H9 (cell line): ENCODE data around the gene LAMA3. TPM values are rescaled to one million over a fixed set of nuclear protein-coding genes. Genes with fewer than 3 reads are reported as not detected.

Source experiments
- DNase-seq: peaks from one replicate; pipeline ENCODE4 v3.0.0-alpha.2; 2017
- H2AFZ ChIP-seq: one replicate; pipeline ENCODE4 v1.6.1; 2013; ENCODE audit warnings: mild to moderate bottlenecking, low read length, control low read depth, moderate library complexity
- H2AK5ac ChIP-seq: 2 replicates; pipeline ENCODE4 v1.6.1; 2013; ENCODE audit warnings: low read length, control low read depth, mixed read lengths; ENCODE audit not compliant: insufficient read length
- H2BK120ac ChIP-seq: one replicate; pipeline ENCODE4 v1.6.1; 2013; ENCODE audit warnings: low read depth, mild to moderate bottlenecking, low read length, control low read depth, inconsistent platforms; ENCODE audit not compliant: poor library complexity, severe bottlenecking
- H2BK12ac ChIP-seq: 2 replicates; pipeline ENCODE4 v1.6.1; 2013; ENCODE audit warnings: low read length, control low read depth, mixed read lengths, low read depth; ENCODE audit not compliant: insufficient read length
- H2BK15ac ChIP-seq: 2 replicates; pipeline ENCODE4 v1.6.1; 2013; ENCODE audit warnings: low read depth, low read length, control low read depth
- H2BK20ac ChIP-seq: one replicate; pipeline ENCODE4 v1.6.1; 2013; ENCODE audit warnings: low read depth, mild to moderate bottlenecking, low read length, control low read depth, inconsistent platforms; ENCODE audit not compliant: poor library complexity, severe bottlenecking
- H2BK5ac ChIP-seq: 2 replicates; pipeline ENCODE4 v1.6.1; 2013; ENCODE audit warnings: low read length, control low read depth, mixed read lengths; ENCODE audit not compliant: insufficient read length
- H3K14ac ChIP-seq: 2 replicates; pipeline ENCODE4 v1.6.1; 2013; ENCODE audit warnings: low read length, control low read depth; ENCODE audit not compliant: insufficient read depth
- H3K18ac ChIP-seq: 2 replicates; pipeline ENCODE4 v1.6.1; 2013; ENCODE audit warnings: low read depth, mild to moderate bottlenecking, mixed read lengths, low read length, control low read depth; ENCODE audit not compliant: insufficient read length
- H3K23ac ChIP-seq: 2 replicates; pipeline ENCODE4 v1.6.1; 2013; ENCODE audit warnings: low read length, control low read depth, mixed read lengths, low read depth; ENCODE audit not compliant: insufficient read length
- H3K23me2 ChIP-seq: 2 replicates; pipeline ENCODE4 v1.6.1; 2013; ENCODE audit warnings: low read depth, mild to moderate bottlenecking, mixed read lengths, low read length, control low read depth; ENCODE audit not compliant: insufficient read length, poor library complexity, severe bottlenecking
- H3K27ac ChIP-seq: 2 replicates; pipeline ENCODE4 v1.5.1; 2013; ENCODE audit warnings: low read length, control low read depth, mixed read lengths, low read depth; ENCODE audit not compliant: insufficient read length
- H3K27me3 ChIP-seq: 2 replicates; pipeline ENCODE4 v1.6.1; 2013; ENCODE audit warnings: low read length, control low read depth, inconsistent platforms; ENCODE audit not compliant: insufficient read depth
- H3K4ac ChIP-seq: 2 replicates; pipeline ENCODE4 v1.6.1; 2013; ENCODE audit warnings: low read depth, mild to moderate bottlenecking, control low read depth, inconsistent platforms, low read length, moderate library complexity
- H3K4me1 ChIP-seq: 2 replicates; pipeline ENCODE4 v1.6.1; 2013; ENCODE audit warnings: low read length, control low read depth, inconsistent platforms; ENCODE audit not compliant: insufficient read depth
- H3K4me2 ChIP-seq: 2 replicates; pipeline ENCODE4 v1.6.1; 2013; ENCODE audit warnings: low read length, control low read depth, mixed read lengths; ENCODE audit not compliant: insufficient read length, insufficient read depth
- H3K56ac ChIP-seq: 2 replicates; pipeline ENCODE4 v1.6.1; 2013; ENCODE audit warnings: low read depth, mild to moderate bottlenecking, mixed read lengths, low read length, control low read depth; ENCODE audit not compliant: insufficient read length
- H3K79me1 ChIP-seq: 2 replicates; pipeline ENCODE4 v1.6.1; 2013; ENCODE audit warnings: low read depth, mild to moderate bottlenecking, moderate library complexity, low read length, control low read depth, inconsistent platforms; ENCODE audit not compliant: insufficient read depth, poor library complexity, severe bottlenecking
- H3K79me2 ChIP-seq: 2 replicates; pipeline ENCODE4 v1.6.1; 2013; ENCODE audit warnings: low read length, control low read depth, inconsistent platforms; ENCODE audit not compliant: insufficient read depth
- H3K9ac ChIP-seq: 2 replicates; pipeline ENCODE4 v1.6.1; 2013; ENCODE audit warnings: low read length, control low read depth, mixed read lengths; ENCODE audit not compliant: insufficient read length; ENCODE audit errors: extremely low read depth
- H3K9me3 ChIP-seq: one replicate; pipeline ENCODE4 v1.6.1; 2013; ENCODE audit warnings: low read depth, low read length, inconsistent platforms; ENCODE audit not compliant: control insufficient read depth
- H3T11ph ChIP-seq: one replicate; pipeline ENCODE4 v1.6.1; 2013; ENCODE audit warnings: mild to moderate bottlenecking, low read length, control low read depth, inconsistent platforms
- H4K20me1 ChIP-seq: one replicate; pipeline ENCODE4 v1.6.1; 2013; ENCODE audit not compliant: control insufficient read depth, insufficient read length, insufficient read depth
- H4K5ac ChIP-seq: 2 replicates; pipeline ENCODE4 v1.6.1; 2013; ENCODE audit warnings: low read depth, mild to moderate bottlenecking, mixed read lengths, low read length, control low read depth; ENCODE audit not compliant: insufficient read length
- H4K8ac ChIP-seq: replicated peaks from 2 replicates; pipeline ENCODE4 v1.6.1; 2013; ENCODE audit warnings: low read length, control low read depth, mixed read lengths, low read depth; ENCODE audit not compliant: insufficient read length
- H4K91ac ChIP-seq: 2 replicates; pipeline ENCODE4 v1.6.1; 2013; ENCODE audit warnings: low read depth, mild to moderate bottlenecking, moderate library complexity, mixed read lengths, low read length, control low read depth; ENCODE audit not compliant: insufficient read length
- H3K27ac Mint-ChIP-seq, 3 experiments: 2 replicates in 2 of 3; 3 replicates in 1 of 3; pipeline ENCODE4 v1.8.0; 2020 to 2021; ENCODE audit warnings: mixed read lengths in 3 of 3, mild to moderate bottlenecking in 1 of 3, moderate library complexity in 1 of 3
- H3K27me3 Mint-ChIP-seq: 2 replicates; pipeline ENCODE4 v1.8.0; 2021; ENCODE audit warnings: low read depth, mild to moderate bottlenecking, moderate library complexity, mixed read lengths
- H3K36me3 Mint-ChIP-seq, 3 experiments: 2 replicates in 2 of 3; 3 replicates in 1 of 3; pipeline ENCODE4 v1.8.0; 2020 to 2021; ENCODE audit warnings: low read depth in 3 of 3, mixed read lengths in 3 of 3; ENCODE audit not compliant: insufficient read depth in 1 of 3
- H3K4me1 Mint-ChIP-seq, 2 experiments: 2 replicates each; pipeline ENCODE4 v1.8.0; 2020; ENCODE audit warnings: mixed read lengths in 2 of 2
- H3K4me3 Mint-ChIP-seq, 2 experiments: 2 replicates in 1 of 2; 3 replicates in 1 of 2; pipeline ENCODE4 v1.8.0; 2020 to 2021; ENCODE audit warnings: mild to moderate bottlenecking in 2 of 2, mixed read lengths in 2 of 2, moderate library complexity in 1 of 2
- H3K9me3 Mint-ChIP-seq, 2 experiments: 2 replicates in 1 of 2; 3 replicates in 1 of 2; pipeline ENCODE4 v1.8.0; 2020; ENCODE audit warnings: mild to moderate bottlenecking in 2 of 2, mixed read lengths in 2 of 2, moderate library complexity in 1 of 2
- CTCF ChIP-seq: fragments of 200-600 bp; sonication (generic); conservative IDR thresholded peaks from 3 replicates; pipeline ENCODE4 v1.8.0; 2021; ENCODE audit warnings: antibody characterized with exemption, mild to moderate bottlenecking
- WGBS: extraction: QIAGEN DNeasy Blood & Tissue Kit; methylation state at CpG from one replicate; pipeline ENCODE4 v1.1.7; 2013; ENCODE audit warnings: missing lambda C conversion rate, low lambda C conversion rate, mixed read lengths; ENCODE audit not compliant: insufficient read length; ENCODE audit errors: extremely low coverage; 5-methylcytosine and 5-hydroxymethylcytosine counted together
- total RNA-seq: library from RNA; stranded (reverse); gene quantifications from 2 replicates; pipeline ENCODE4 v1.2.1, GENCODE V29; 2021

LAMA3 gene
- total RNA-seq, 1 experiment from 2014 or later: 0.33 TPM

GRCh38 chr18:23889907-23890306 is 200.7 kb downstream of the LAMA3 start:
- Histone ChIP-seq H2BK20ac (no peak overlapping the region), H3K79me2 (no peaks in the 10 kb centered on the region), H4K8ac (no peak overlapping the region), H3K14ac (no peak overlapping the region), H4K91ac (no peak overlapping the region), H3K27me3 (no peaks in the 10 kb centered on the region), H2BK5ac (no peak overlapping the region), H2BK12ac (no peak overlapping the region), H3K4me1 (no peaks in the 10 kb centered on the region), H3K23ac (no peak overlapping the region), H3K56ac (no peak overlapping the region), H3K4me2 (no peak overlapping the region), H3K79me1 (no peaks in the 10 kb centered on the region), H3T11ph (no peak overlapping the region), H2AFZ (no peak overlapping the region), H3K23me2 (no peaks in the 10 kb centered on the region), H2AK5ac (no peak overlapping the region), H3K9ac (no peak overlapping the region), H4K20me1 (no peaks in the 10 kb centered on the region), H2BK15ac (no peak overlapping the region), H2BK120ac (no peak overlapping the region), H3K4ac (no peak overlapping the region), H4K5ac (no peak overlapping the region), H3K18ac (no peak overlapping the region), H3K27ac (no peak overlapping the region), H3K9me3 (no peaks in the 10 kb centered on the region)
- H3K4me1 Mint-ChIP-seq: peaks cover 4% of the 10 kb centered on the region in 2 experiments
- no peak overlapping the region for H3K4me3 Mint-ChIP-seq
- DNase-seq: no peak
- no CpG with 5 or more reads among the region's 5 CpGs for WGBS
- no peaks in the 10 kb centered on the region for H3K27me3 Mint-ChIP-seq
- H3K9me3 Mint-ChIP-seq: no peaks in the 10 kb centered on the region
- no peaks in the 10 kb centered on the region for H3K36me3 Mint-ChIP-seq
- H3K27ac Mint-ChIP-seq: no peak overlapping the region
- TF ChIP-seq CTCF: no peak
